GM21723 (cell line): ENCODE data around the gene TNFAIP3.

ENCODE experiments used
- ATAC-seq: cut with Tn5 transposase; IDR thresholded peaks from one replicate; pipeline ENCODE4 v1.9.1; 2021; ENCODE audit warnings: mild to moderate bottlenecking, moderate library complexity; ENCODE audit not compliant: unreplicated experiment

The TNFAIP3 gene

DNA sequence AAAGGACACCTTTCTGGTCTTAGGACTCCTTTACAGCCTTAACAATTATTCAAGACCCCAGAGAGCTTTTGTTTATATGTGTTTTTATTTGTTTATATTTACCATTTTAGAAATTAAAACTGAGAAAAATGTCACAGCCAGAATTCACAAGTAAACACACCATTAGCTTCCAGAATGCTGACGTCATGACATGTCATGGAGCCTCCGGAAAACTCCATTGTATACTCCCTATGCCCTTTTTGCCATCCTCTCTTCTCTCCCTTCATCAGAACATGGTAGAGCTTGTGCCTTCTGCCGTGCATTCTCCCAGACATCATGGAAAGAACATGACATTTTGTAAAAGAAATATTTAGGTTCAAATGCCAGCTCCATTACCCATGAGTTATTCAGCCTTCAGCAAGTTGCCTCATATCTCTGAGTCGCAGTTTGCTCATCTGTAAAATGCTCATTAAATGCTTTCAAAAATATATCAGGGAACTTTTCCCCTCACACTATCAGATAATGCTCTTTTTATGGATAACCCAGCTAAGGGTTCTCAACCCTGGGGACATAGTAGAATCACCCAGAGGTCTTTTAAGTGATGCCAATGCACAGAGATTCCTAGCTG is 27.8 kb downstream of the TNFAIP3 start:
- no peak for ATAC-seq

- ATAC-seq, result no peak
Measured at GRCh38 chr6:137896647-137897046, 29.6 kb downstream of the TNFAIP3 start.

- ATAC-seq, result no peak
Measured at GRCh38 chr6:137900815-137901214, 33.8 kb downstream of the TNFAIP3 start.

GRCh38 chr6:137901454-137901853 is 34.4 kb downstream of the TNFAIP3 start:
- ATAC-seq, result no peak

GRCh38 chr6:137902699-137903098 is 35.6 kb downstream of the TNFAIP3 start:
- no peak for ATAC-seq

GRCh38 chr6:137903274-137903932 is 36.3 kb downstream of the TNFAIP3 start:
- ATAC-seq, result no peak

DNA sequence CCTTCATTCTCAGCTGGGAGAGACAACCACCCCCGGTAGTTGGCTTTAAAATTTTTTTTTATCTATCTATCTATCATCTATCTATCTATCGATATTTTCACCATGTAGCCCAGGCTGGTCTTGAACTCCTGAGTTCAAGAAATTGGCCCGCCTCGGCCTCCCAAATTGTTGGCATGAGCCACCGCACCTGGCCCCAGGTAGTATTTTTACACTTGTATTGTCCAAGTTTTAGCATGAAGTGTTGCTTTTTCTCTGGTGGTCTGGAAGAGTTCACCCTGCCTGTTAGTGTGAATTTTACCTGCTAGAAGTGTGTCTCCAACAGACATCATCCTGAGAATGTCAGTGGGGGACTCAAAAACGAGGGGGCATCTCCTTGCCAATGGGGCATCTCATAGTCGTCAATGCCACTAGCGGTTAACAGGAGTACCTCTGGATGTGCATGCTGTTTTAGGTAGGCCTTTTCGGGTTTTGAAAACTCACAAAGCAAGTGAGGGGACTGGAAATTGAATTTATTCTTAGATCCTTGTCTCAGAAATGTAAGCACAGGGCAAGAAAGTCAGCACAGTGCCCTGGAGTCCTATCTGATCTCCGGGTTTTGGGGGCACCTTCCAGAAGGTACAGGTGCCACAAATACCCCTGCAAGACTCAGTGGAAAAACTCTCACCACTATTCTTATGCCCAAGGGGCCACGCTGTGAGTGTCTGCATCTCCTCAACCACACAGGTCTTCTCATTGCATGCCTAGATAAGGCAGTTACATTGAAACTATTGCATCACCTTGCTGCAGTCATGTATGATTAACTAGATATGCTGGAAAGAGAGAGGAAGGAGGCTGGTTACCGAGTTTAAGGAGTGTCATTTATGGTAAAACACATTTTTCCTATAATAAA is 37.1 kb downstream of the TNFAIP3 start:
- ATAC-seq, result peak; percentile 76

DNA sequence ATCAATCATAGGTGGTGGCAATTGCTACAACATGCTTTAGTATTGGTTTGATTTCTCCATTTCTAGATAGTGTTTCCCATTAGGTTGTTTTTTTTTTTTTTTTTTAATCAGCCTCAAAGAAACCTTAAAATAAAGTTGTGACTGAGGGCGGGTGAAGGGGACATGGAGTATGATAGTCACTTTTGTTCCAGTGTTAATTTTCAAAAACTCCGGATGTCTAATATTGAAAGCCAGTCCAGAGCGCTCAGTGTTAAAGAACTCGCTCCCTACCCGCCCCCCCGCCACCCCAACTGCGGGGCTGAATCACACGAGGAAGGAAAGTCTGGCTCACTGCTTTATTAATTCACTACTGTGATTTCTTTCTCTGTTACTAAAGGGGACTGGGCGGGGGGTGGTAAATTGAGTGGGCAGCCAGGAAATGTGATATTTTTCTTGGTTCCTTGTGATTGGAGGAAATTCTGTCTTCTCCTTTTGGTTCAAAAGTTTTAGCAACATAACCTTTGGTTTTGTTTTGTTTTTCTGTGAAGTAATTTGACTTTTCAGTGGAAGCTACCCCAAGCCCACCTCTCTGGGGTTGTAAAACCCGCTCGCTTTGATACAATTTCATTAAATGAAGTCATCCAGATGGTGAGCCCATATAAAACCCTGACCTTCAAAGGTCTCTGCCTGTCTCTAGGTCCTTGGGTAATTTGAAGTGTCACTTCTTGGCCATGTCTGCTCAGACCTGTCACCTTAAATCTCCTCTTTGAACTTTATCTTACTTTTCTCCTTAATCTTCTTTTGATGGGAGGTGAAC is 38.0 kb downstream of the TNFAIP3 start:
- peak; percentile 42 for ATAC-seq

DNA sequence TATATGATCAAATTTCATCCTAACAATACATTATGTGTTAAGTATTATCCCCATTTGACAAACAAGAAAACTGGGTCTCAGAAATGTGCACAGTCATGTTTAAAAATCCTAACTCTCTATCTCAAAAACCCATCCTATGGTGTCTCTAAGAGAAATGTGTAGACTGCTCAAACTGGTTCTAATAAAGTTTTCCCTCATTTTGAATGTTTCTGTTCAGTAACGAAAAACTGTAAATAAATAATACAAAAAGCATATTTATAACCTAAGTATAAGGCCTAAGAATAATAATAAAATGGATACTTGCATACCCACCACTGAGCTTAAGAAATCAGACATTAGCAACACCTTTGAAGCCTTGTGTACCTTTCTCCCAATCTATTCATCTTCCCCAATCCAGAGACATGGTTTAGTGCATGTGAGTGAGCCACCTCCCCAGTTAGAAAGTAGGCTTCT is 39.0 kb downstream of the TNFAIP3 start:
- no peak for ATAC-seq

- ATAC-seq, result no peak
Measured at GRCh38 chr6:137907170-137907569, 40.1 kb downstream of the TNFAIP3 start.

DNA sequence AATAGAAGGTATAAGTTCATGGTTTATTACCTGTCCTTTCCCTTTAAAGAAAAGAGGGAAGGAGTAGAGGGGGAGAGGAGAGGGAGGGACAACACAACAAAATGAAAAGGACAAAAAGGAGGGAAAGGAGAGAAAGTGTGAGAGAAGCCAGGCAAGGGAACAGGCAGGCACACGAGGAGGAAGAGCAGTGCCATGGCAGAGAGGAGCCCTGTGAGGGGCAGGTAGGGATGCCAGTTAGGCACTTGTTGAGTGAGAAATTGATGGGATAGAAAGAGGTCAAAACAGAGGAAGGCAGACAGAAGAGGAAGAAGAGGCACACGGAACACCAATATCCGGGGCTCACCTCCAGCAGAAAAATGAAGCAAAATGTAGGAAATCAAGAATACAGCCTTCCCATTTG is 42.5 kb downstream of the TNFAIP3 start:
- ATAC-seq, result no peak

GRCh38 chr6:137910424-137910834 is 43.4 kb downstream of the TNFAIP3 start:
- no peak for ATAC-seq

DNA sequence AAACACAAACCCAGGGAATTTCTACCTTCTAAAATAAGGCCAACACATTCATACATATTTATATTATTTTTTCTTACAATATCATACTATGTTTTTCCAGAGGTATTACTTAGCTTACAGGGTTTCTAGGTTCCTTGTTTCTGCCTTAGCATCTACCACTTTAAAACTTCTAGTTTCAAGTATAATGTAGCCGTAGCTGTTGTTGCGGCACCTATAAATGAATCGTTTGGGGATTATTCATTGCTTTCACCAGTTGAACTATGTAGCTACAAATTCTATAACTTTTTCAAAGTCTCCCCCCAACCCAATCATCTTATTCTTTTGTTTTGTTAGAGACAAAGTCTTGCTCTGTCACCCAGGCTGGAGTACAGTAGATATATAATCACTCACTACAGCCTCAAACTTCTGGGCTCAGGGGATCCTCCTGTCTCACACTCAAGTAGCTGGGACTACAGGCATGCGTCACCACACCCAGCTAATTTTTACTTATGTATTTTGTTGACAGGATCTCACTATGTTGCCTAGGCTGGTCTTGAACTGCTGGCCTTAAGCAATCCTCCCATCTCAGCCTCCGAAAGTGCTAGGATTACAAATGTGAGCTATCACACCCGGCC is 43.9 kb downstream of the TNFAIP3 start:
- ATAC-seq, result no peak

GRCh38 chr6:137911675-137912191 is 44.7 kb downstream of the TNFAIP3 start:
- peak; percentile 43 for ATAC-seq

DNA sequence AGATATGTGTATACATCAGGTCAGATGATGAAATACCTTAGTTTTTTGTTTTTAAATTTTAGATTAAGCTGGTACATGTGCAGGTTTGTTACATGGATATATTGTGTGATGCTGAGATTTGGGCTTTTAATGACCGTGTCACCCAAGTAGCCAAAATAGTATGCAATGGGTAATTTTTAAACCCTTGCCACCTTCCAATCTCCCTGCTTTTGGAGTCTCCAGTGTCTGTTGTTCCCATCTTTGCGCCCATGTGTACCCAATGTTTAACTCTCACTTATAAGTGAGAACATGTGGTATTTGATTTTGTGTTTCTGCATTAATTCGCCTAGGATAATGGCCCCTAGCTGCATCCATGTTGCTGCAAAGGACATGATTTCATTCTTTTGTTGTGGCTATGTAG is 45.8 kb downstream of the TNFAIP3 start:
- no peak for ATAC-seq

GRCh38 chr6:137913434-137913833 is 46.4 kb downstream of the TNFAIP3 start:
- ATAC-seq, result no peak

- ATAC-seq, result no peak
Measured at GRCh38 chr6:137913996-137914529, 47.0 kb downstream of the TNFAIP3 start.

GRCh38 chr6:137914530-137915193 is 47.6 kb downstream of the TNFAIP3 start:
- no peak for ATAC-seq

DNA sequence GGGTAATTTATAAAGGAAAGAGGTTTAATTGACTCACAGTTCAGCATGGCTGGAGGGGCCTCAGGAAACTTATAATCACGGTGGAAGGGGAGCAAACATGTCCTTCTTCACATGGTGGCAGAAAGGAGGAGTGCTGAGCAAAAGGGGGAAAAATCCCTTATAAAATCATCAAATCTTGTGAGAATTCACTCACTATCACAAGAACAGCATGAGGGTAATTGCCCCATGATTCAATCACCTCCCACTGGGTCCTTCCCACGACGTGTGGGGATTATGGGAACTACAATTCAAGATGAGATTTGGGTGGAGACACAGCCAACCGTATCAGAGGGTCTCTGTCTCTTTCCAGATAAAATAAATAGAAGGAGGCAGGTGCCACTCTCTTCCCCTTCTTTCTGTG is 48.7 kb downstream of the TNFAIP3 start:
- ATAC-seq, result no peak
